Measurements from ENCODE around the gene BSCL2. TPM values are rescaled to one million over a fixed set of nuclear protein-coding genes. Genes with fewer than 3 reads are reported as not detected.

Gene BSCL2
- total and polyA plus RNA-seq, 4 donors: 22.3 to 61.8 (median 35.1) TPM

- WGBS, 2 donors: 53% methylated on average over 3 of the region's 3 CpGs
- Histone ChIP-seq H3K4me1 (ENCODE audit: control insufficient read depth in 1 of 2, insufficient read depth in 2 of 2, low read length in 2 of 2) (no peaks in the 10 kb centered on the region), H3K27me3 (ENCODE audit: control insufficient read depth in 1 of 2, insufficient read depth in 2 of 2, low read length in 1 of 2) (no peaks in the 10 kb centered on the region), H3K36me3 (ENCODE audit: control insufficient read depth in 1 of 2, insufficient read depth in 2 of 2, low read length in 1 of 2) (peaks cover 4 to 21% of the 10 kb centered on the region in 2 donors), H3K27ac (ENCODE audit: low read depth in 1 of 2, low read length in 2 of 2) (no peak overlapping the region), H3K4me3 (ENCODE audit: low read length in 2 of 2) (no peak overlapping the region), H3K9me3 (ENCODE audit: control insufficient read depth, low read length) (no peaks in the 10 kb centered on the region)
- intact Hi-C loops (cut with DNase I): no loop called here
- ATAC-seq (ENCODE audit: low FRiP score) (no peak), DNase-seq (no peak)
Observed at GRCh38 chr11:62712861-62713260, 5.6 kb upstream of the BSCL2 start.

GRCh38 chr11:62712276-62712812, 5.1 kb upstream of the BSCL2 start:
- H3K4me3 ChIP-seq (ENCODE audit: low read length in 2 of 2): no peak overlapping the region
- no peaks in the 10 kb centered on the region for H3K4me1 ChIP-seq (ENCODE audit: control insufficient read depth in 1 of 2, insufficient read depth in 2 of 2, low read length in 2 of 2)
- no peaks in the 10 kb centered on the region for H3K27me3 ChIP-seq (ENCODE audit: control insufficient read depth in 1 of 2, insufficient read depth in 2 of 2, low read length in 1 of 2)
- no peak overlapping the region for H3K27ac ChIP-seq (ENCODE audit: low read depth in 1 of 2, low read length in 2 of 2)
- WGBS, 2 donors: 70 to 71% methylated on average over 6 of the region's 6 CpGs
- H3K9me3 ChIP-seq (ENCODE audit: control insufficient read depth, low read length): no peaks in the 10 kb centered on the region
- DNase-seq (peak in 1 of 2 donors; percentile 6), ATAC-seq (ENCODE audit: low FRiP score) (no peak)
- peaks cover 3 to 19% of the 10 kb centered on the region in 2 donors for H3K36me3 ChIP-seq (ENCODE audit: control insufficient read depth in 1 of 2, insufficient read depth in 2 of 2, low read length in 1 of 2)
- intact Hi-C loops (cut with DNase I): no loop called here

GRCh38 chr11:62710001-62710345, 2.7 kb upstream of the BSCL2 start:
- WGBS, 2 donors: 54 to 56% methylated on average over 7 of the region's 7 CpGs
- ATAC-seq (ENCODE audit: low FRiP score): no peak
- H3K4me1 ChIP-seq (ENCODE audit: control insufficient read depth in 1 of 2, insufficient read depth in 2 of 2, low read length in 2 of 2): no peaks in the 10 kb centered on the region
- no peaks in the 10 kb centered on the region for H3K9me3 ChIP-seq (ENCODE audit: control insufficient read depth, low read length)
- H3K27me3 ChIP-seq (ENCODE audit: control insufficient read depth in 1 of 2, insufficient read depth in 2 of 2, low read length in 1 of 2): no peaks in the 10 kb centered on the region
- H3K27ac ChIP-seq (ENCODE audit: low read depth in 1 of 2, low read length in 2 of 2): peak overlapping the region; percentile 20 to 99
- H3K4me3 ChIP-seq (ENCODE audit: low read length in 2 of 2): peak overlapping the region; percentile 43 to 55
- DNase-seq: peak in 1 of 2 donors; percentile 73
- H3K36me3 ChIP-seq (ENCODE audit: control insufficient read depth in 1 of 2, insufficient read depth in 2 of 2, low read length in 1 of 2): peaks cover 3 to 12% of the 10 kb centered on the region in 2 donors
- intact Hi-C loops (cut with DNase I): no loop called here

GRCh38 chr11:62709247-62710000, 2.2 kb upstream of the BSCL2 start:
- 0% methylated on average over 47 of the region's 47 CpGs for WGBS, 2 donors
- intact Hi-C loops (cut with DNase I): loop anchor here in 1 of 2 donors (5.0 to 10.0 kb wide), 3 partner anchors 37 to 125 kb away; partner anchors contain the start of genes LBHD1, STX5, TEX54 and UQCC3
- ATAC-seq (ENCODE audit: low FRiP score): peak; percentile 95
- peak overlapping the region; percentile 20 to 99 for H3K27ac ChIP-seq (ENCODE audit: low read depth in 1 of 2, low read length in 2 of 2)
- no peaks in the 10 kb centered on the region for H3K27me3 ChIP-seq (ENCODE audit: control insufficient read depth in 1 of 2, insufficient read depth in 2 of 2, low read length in 1 of 2)
- H3K4me1 ChIP-seq (ENCODE audit: control insufficient read depth in 1 of 2, insufficient read depth in 2 of 2, low read length in 2 of 2): no peaks in the 10 kb centered on the region
- peaks cover 3 to 8% of the 10 kb centered on the region in 2 donors for H3K36me3 ChIP-seq (ENCODE audit: control insufficient read depth in 1 of 2, insufficient read depth in 2 of 2, low read length in 1 of 2)
- H3K4me3 ChIP-seq (ENCODE audit: low read length in 2 of 2): peak overlapping the region; percentile 43 to 56
- peak; percentile 98 to 99 for DNase-seq
- H3K9me3 ChIP-seq (ENCODE audit: control insufficient read depth, low read length): no peaks in the 10 kb centered on the region

- peak overlapping the region; percentile 27 to 56 for H3K4me3 ChIP-seq (ENCODE audit: low read length in 2 of 2)
- no peaks in the 10 kb centered on the region for H3K4me1 ChIP-seq (ENCODE audit: control insufficient read depth in 1 of 2, insufficient read depth in 2 of 2, low read length in 2 of 2)
- intact Hi-C loops (cut with DNase I): loop anchor here in 1 of 2 donors (5.0 to 10.0 kb wide), 3 partner anchors 36 to 126 kb away; partner anchors contain the start of genes LBHD1, STX5, TEX54 and UQCC3
- H3K9me3 ChIP-seq (ENCODE audit: control insufficient read depth, low read length): no peaks in the 10 kb centered on the region
- H3K27me3 ChIP-seq (ENCODE audit: control insufficient read depth in 1 of 2, insufficient read depth in 2 of 2, low read length in 1 of 2): no peaks in the 10 kb centered on the region
- peaks cover 0 to 6% of the 10 kb centered on the region in 2 donors for H3K36me3 ChIP-seq (ENCODE audit: control insufficient read depth in 1 of 2, insufficient read depth in 2 of 2, low read length in 1 of 2)
- ATAC-seq (ENCODE audit: low FRiP score): no peak
- 2 to 3% methylated on average over 7 of the region's 7 CpGs for WGBS, 2 donors
- H3K27ac ChIP-seq (ENCODE audit: low read depth in 1 of 2, low read length in 2 of 2): peak overlapping the region in 1 of 2 donors; percentile 82
- peak in 1 of 2 donors; percentile 78 for DNase-seq
Observed at GRCh38 chr11:62708793-62709192, 1.6 kb upstream of the BSCL2 start.

- no peak for DNase-seq
- H3K4me1 ChIP-seq (ENCODE audit: control insufficient read depth in 1 of 2, insufficient read depth in 2 of 2, low read length in 2 of 2): no peaks in the 10 kb centered on the region
- intact Hi-C loops (cut with DNase I): loop anchor here in 1 of 2 donors (5.0 to 10.0 kb wide), 3 partner anchors 36 to 126 kb away; partner anchors contain the start of genes LBHD1, STX5, TEX54 and UQCC3
- no peaks in the 10 kb centered on the region for H3K27me3 ChIP-seq (ENCODE audit: control insufficient read depth in 1 of 2, insufficient read depth in 2 of 2, low read length in 1 of 2)
- no peak overlapping the region for H3K4me3 ChIP-seq (ENCODE audit: low read length in 2 of 2)
- ATAC-seq (ENCODE audit: low FRiP score): no peak
- H3K36me3 ChIP-seq (ENCODE audit: control insufficient read depth in 1 of 2, insufficient read depth in 2 of 2, low read length in 1 of 2): peaks cover 0 to 3% of the 10 kb centered on the region in 2 donors
- WGBS, 2 donors: 55% methylated on average over 5 of the region's 5 CpGs
- H3K27ac ChIP-seq (ENCODE audit: low read depth in 1 of 2, low read length in 2 of 2): no peak overlapping the region
- no peaks in the 10 kb centered on the region for H3K9me3 ChIP-seq (ENCODE audit: control insufficient read depth, low read length)
Observed at GRCh38 chr11:62708392-62708791, 1.2 kb upstream of the BSCL2 start.

GRCh38 chr11:62706850-62707247, 375 bp downstream of the BSCL2 start:
- Histone ChIP-seq H3K36me3 (ENCODE audit: control insufficient read depth in 1 of 2, insufficient read depth in 2 of 2, low read length in 1 of 2) (no peaks in the 10 kb centered on the region), H3K4me1 (ENCODE audit: control insufficient read depth in 1 of 2, insufficient read depth in 2 of 2, low read length in 2 of 2) (no peaks in the 10 kb centered on the region), H3K27me3 (ENCODE audit: control insufficient read depth in 1 of 2, insufficient read depth in 2 of 2, low read length in 1 of 2) (no peaks in the 10 kb centered on the region), H3K27ac (ENCODE audit: low read depth in 1 of 2, low read length in 2 of 2) (no peak overlapping the region), H3K9me3 (ENCODE audit: control insufficient read depth, low read length) (no peaks in the 10 kb centered on the region), H3K4me3 (ENCODE audit: low read length in 2 of 2) (peak overlapping the region in 1 of 2 donors; percentile 22)
- intact Hi-C loops (cut with DNase I): loop anchor here in 1 of 2 donors (5.0 to 10.0 kb wide), 3 partner anchors 35 to 128 kb away; partner anchors contain the start of genes LBHD1, STX5, TEX54 and UQCC3
- DNase-seq (peak in 1 of 2 donors; percentile 54), ATAC-seq (ENCODE audit: low FRiP score) (no peak)
- 73 to 79% methylated on average over 8 of the region's 8 CpGs for WGBS, 2 donors

- Histone ChIP-seq H3K27me3 (ENCODE audit: control insufficient read depth in 1 of 2, insufficient read depth in 2 of 2, low read length in 1 of 2) (no peaks in the 10 kb centered on the region), H3K4me1 (ENCODE audit: control insufficient read depth in 1 of 2, insufficient read depth in 2 of 2, low read length in 2 of 2) (no peaks in the 10 kb centered on the region), H3K36me3 (ENCODE audit: control insufficient read depth in 1 of 2, insufficient read depth in 2 of 2, low read length in 1 of 2) (no peaks in the 10 kb centered on the region), H3K4me3 (ENCODE audit: low read length in 2 of 2) (peak overlapping the region; percentile 49 to 65), H3K27ac (ENCODE audit: low read depth in 1 of 2, low read length in 2 of 2) (peak overlapping the region in 1 of 2 donors; percentile 76), H3K9me3 (ENCODE audit: control insufficient read depth, low read length) (no peaks in the 10 kb centered on the region)
- intact Hi-C loops (cut with DNase I): loop anchor here in 1 of 2 donors (5.0 to 10.0 kb wide), 3 partner anchors 34 to 129 kb away; partner anchors contain the start of genes LBHD1, STX5, TEX54 and UQCC3
- peak; percentile 97 to 99 for DNase-seq
- peak; percentile 95 for ATAC-seq (ENCODE audit: low FRiP score)
- 3% methylated on average over 62 to 73 of the region's 73 CpGs for WGBS, 2 donors
Observed at GRCh38 chr11:62705880-62706849, 1.1 kb downstream of the BSCL2 start.
